ENCODE data around the gene SLC10A2.

Gene SLC10A2

DNA sequence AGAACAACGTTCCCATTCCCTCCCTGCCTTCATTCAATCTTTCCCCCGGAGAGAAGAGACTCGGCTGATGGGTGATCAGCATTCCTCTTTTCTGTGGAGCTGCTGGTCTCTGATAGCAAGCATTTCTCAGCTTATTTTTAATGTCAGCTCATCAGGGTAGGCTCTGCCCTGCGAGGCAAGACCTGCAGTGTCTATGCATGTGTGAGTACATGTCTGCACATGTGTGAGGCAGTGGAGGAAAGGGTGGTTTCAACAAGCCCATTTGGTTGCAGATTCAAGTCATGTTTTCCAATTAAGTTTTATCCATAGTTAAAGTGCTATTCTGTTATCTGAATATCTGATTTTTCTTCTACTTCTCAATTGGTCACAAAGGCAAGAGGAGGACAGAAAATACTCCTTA, 19.5 kb downstream of the SLC10A2 start:
- no peak for DNase-seq (ENCODE audit: low read depth in 2 of 2)

GRCh38 chr13:103044056-103044455, 22.2 kb downstream of the SLC10A2 start:
- DNase-seq (ENCODE audit: low read depth in 2 of 2): no peak

DNA sequence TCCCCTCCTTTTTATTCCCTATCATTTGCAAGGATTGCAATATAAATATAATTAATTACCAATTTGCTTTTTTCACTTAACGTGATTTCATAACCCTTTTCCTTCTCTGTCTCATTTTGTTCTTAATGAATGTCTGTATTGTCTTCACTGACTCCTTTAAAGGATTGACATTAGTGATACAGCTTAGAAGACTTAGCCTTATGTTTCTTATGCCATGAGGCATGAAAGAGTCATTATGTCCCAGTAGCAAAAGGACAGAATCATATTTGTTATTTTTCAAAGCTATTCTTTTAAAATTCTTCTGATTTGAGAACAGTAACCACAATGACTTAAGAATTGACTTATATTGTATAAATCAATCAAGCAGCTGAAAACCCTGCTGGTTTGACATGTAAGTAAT, 26.2 kb downstream of the SLC10A2 start:
- no peak for DNase-seq (ENCODE audit: low read depth in 2 of 2)

DNA sequence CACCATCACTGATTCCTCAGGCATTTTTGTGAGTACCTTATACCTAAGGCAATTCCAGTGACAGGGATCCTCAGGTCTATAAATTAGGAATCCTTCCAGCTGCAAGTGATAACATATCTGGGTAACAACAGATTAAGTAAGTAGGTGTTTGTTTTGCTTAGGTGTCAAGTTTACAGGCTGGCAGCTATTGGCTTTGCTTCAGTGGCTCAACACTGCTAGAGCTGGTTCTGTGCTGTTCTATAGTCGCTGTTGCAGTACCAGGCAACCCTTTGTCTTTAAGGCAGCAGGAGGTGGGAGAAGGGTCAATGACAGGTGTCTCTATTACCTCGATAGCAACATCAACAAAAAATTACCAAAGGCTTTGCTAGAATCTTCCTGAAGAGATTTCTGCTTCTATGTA, 27.0 kb downstream of the SLC10A2 start:
- DNase-seq (ENCODE audit: low read depth in 2 of 2): no peak

DNA sequence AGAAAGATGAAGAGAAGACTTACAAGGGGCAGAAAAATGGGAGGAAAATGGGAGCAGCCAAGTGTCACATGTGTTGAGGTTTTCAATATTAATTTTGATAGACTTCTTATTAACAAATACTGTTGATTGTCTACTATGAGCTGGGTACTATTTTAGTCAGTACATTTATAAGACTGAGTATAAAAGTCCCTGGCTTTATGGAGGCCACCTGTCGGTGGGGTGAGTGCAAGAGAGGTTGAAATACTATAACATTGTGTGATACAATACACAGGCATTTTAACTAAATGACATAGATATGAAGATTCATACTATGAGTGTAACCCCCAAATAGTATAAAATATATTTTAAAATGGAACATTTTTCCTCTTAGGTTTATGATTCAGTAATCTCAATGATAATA, 29.9 kb downstream of the SLC10A2 start:
- DNase-seq (ENCODE audit: low read depth in 2 of 2): no peak

GRCh38 chr13:103033999-103034398, 32.2 kb downstream of the SLC10A2 start:
- no peak for DNase-seq (ENCODE audit: low read depth in 2 of 2)

DNA sequence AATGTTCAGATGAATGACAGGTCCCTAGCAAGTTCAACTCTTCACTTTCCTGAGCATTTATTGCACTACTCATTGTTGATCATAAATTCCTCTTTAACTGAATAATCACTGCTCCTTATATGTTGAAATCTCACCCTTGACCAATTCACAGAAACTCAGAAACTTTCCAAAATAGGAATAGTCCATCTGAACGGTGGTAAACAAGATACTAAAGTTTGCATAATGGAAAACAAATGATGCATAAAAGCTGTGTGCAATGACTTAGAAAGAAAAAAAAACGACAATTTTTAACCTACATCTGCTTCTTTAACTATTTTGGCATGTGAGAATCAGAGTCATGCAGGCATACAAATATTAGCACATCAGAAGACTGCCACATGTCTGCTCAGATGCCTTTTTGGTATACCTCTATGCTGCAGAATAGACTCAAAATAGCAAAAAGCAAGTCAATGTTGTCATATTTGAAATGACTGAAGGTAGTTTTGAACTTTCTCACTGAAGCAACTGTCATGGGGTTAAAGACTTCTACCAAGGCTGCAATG, 34.8 kb downstream of the SLC10A2 start:
- no peak for DNase-seq (ENCODE audit: low read depth in 2 of 2)

- no peak for DNase-seq (ENCODE audit: low read depth in 2 of 2)
Observed at GRCh38 chr13:103030776-103031175, 35.4 kb downstream of the SLC10A2 start.

- no peak for DNase-seq (ENCODE audit: low read depth in 2 of 2)
Observed at GRCh38 chr13:103029798-103030197, 36.4 kb downstream of the SLC10A2 start.

GRCh38 chr13:103022336-103022735, 43.9 kb downstream of the SLC10A2 start:
- no peak for DNase-seq (ENCODE audit: low read depth in 2 of 2)

DNA sequence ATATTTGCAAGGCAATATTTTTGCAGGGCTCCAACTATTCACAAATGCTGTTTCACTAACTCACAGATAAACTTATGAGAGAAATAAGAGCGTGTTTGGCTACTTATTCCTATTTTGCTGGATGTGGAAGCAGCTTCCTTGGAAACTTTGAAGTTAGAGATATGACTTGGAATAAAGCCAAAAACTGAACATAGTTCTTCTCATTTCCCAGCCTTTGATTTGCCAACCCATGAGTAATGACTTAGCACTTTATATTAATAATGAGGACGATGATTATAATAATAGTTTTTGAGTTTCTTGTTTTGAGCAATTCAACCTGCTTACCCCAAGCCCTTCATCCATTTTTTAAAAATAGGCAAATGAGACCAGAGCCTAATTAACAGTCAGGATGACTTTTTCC, 47.7 kb downstream of the SLC10A2 start:
- DNase-seq (ENCODE audit: low read depth in 2 of 2): no peak

DNA sequence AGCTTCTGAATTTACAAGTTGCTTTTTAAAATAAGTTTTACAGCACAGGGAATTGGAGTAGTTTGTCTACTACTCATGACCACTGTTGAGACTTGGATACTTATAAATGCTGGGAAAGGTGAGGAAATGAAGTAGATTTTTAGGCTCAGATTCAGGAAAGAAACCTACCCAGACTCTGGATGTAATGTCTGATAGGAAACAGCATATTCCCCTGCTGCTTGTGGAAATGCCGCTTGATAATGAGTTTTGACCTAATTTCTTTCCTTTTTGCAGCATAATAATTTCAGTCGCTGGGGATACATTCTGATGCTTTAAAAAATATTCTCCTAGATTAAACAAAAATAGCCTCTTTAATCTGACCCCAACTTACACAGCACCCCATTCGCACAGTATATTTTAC, 53.6 kb downstream of the SLC10A2 start:
- DNase-seq (ENCODE audit: low read depth in 2 of 2): no peak

DNA sequence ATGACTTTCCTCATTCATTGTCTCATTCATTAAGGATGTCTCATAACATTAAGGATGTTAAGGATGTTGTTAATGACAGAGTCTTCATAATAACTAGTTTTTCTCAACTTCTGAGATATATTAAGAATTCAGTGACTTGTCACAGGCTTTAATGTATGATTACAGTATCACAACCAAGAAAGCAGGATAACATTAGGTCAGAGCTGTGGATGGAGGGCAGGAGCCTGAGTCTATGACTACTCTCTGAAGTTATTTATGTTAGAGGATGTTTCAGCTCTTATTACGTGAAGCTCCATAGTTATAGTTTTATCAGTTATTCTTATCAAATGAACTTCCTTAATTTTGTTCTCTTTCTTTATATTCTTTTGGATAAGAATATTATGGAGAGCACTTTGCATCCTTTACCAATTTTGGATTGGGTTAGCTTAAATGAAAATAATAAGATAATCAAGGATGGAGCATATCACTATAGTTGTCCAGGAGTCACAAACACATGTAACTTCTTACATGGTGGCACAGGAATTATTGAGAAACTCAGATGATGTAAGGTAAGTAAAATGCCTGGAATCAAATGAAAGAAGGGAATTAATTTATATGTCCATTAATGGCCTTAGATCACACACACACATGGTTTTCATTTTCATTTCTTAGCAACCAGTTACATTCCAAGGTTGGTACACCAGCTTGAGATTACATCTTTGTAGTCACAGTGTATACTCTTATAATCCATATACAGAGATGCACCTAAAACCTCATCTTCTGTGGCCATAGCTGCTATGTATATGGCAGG, 57.0 kb downstream of the SLC10A2 start:
- no peak for DNase-seq (ENCODE audit: low read depth in 2 of 2)

DNA sequence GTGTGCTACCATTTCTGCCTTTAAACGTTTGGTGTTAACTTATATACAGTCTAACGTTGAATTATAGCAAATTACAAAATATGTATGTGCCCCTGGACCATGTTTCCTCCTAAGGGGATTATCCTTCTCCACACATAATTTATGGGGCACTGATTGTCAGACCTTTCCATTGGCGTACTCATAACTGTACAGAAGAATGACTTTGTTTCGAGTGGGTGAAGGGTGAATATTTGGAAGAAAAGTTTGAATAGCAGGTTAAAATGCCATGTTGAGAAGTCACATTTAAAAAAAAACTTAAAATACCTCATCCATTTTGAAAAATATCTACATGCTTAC, 58.8 kb downstream of the SLC10A2 start:
- no peak for DNase-seq (ENCODE audit: low read depth in 2 of 2)

DNA sequence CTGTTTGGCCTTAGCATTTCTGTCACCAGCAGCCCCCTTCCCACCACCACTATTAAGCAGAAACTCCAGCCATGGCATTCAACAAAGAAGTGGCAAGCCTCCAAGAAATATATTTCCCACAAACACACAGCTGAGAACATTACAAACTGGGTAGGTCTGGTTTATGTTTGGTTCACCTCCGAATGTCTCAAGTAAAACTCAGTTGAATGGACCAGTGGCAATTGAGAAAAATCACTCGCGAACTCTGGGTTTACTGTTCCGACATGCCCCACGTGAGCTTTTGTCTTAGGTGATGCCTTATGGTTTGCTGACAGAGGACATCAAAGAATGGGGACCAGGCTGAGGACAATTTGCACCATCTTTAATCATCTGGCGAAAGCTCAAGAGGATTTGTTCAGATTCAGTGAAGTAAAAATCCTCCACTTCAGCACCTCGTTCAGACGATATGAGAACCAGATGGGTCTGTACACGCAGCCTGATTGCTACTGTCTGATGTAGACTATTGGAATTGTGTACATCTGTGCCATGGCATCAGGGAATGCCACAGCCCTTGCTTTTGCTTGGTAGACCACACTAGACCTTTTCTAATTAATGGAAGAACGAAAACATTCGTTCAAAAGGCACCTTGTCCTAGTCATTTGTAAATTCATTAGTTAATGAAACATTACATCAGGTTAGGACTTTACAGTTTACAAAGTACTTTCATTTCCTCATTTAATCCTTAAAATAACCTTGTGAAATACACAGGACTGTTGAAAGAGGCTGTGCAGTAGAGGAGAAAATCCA, 59.4 kb downstream of the SLC10A2 start:
- no peak for DNase-seq (ENCODE audit: low read depth in 2 of 2)

GRCh38 chr13:103004661-103005345, 61.4 kb downstream of the SLC10A2 start:
- no peak for DNase-seq (ENCODE audit: low read depth in 2 of 2)

DNA sequence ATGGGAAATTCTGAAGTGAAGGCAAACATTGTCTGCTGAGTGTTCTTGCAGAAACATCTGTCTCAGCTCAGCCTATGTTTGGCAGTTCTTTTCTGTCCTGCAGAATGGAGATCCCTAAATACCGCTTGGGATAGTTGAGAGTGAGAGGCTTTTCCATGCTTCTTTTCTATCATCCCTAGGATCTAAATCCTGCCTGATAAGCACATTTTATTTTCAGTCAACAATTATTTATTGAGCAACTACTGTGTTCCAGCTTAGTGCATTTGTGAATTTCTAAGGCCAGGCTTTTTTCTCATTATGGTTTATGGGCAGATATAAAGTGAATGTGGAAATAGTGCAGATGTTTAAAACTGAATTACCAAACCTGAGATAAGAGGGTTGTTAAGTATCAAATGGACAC, 62.6 kb downstream of the SLC10A2 start:
- DNase-seq (ENCODE audit: low read depth in 2 of 2): no peak

DNA sequence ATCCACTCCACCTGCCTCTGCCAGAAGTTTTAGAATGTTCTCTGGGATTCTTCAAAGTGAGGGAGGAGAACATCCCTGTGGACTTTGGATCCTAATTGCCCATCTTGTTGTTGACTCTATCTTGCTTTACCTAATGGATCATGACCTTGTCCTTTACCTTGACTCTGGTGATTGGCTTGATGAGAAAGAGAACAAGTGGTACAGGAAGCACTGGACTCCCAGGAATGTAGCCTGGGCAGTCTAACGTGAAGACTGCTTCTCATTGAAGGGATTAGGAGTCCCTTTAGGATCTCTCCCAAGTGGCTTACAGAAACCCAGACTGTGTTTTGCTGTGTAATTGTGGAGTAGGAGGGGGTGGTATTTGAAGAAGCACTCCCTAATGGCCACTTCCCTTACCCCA, 63.9 kb downstream of the SLC10A2 start:
- DNase-seq (ENCODE audit: low read depth in 2 of 2): no peak

GRCh38 chr13:103000157-103000556, 66.1 kb downstream of the SLC10A2 start:
- DNase-seq (ENCODE audit: low read depth in 2 of 2): no peak

GRCh38 chr13:102999499-102999898, 66.7 kb downstream of the SLC10A2 start:
- DNase-seq (ENCODE audit: low read depth in 2 of 2): no peak
